OCI-LY3 (cell line): ENCODE measurements around the gene CA10.

Experiments used
- CTCF ChIP-seq: fragments of 200-600, 300-600 bp; sonication (generic); IDR thresholded peaks from 2 replicates; pipeline ENCODE4 v1.5.1; 2014; ENCODE audit warnings: antibody characterized with exemption, low read length, low read depth
- EZH2phosphoT487 ChIP-seq: fragments of 200-600 bp; shearing (Covaris generic); IDR thresholded peaks from 2 replicates; pipeline ENCODE4 v1.6.1; 2018; ENCODE audit warnings: antibody characterized with exemption, mixed run types, low read depth

GRCh38 chr17:51711581-51711980, 446.9 kb downstream of the CA10 start:
- TF ChIP-seq CTCF (peak; percentile 66), EZH2phosphoT487 (no peak)
